Testis (tissue), 2 donors: Measurements from ENCODE around the gene RASGRF2.

Source experiments
- CTCF ChIP-seq, 3 experiments: fragments of 450-650 bp in 2 of 3; fragments of 200-600 bp in 1 of 3; sonication (generic) in 1 of 3; IDR thresholded peaks; one replicate each; pipeline ENCODE4 v1.5.1; 2016 to 2019; ENCODE audit warnings: antibody characterized with exemption in 3 of 3, mild to moderate bottlenecking in 2 of 3, moderate library complexity in 1 of 3
- POLR2A ChIP-seq: fragments of 450-650 bp; IDR thresholded peaks from one replicate; pipeline ENCODE4 v1.6.1; 2017; ENCODE audit warnings: antibody characterized with exemption, mild to moderate bottlenecking, moderate library complexity

- no peak for TF ChIP-seq POLR2A
- no peak for TF ChIP-seq CTCF (IDR thresholded peaks at IDR 0.05)
Measured at GRCh38 chr5:81234801-81235200, 274.6 kb downstream of the RASGRF2 start.
